Endothelial cell of umbilical vein (primary cell): ENCODE results near the gene CEP89.

Experiments
- CTCF ChIP-seq, 2 donors: IDR thresholded peaks; 1 replicate in 1 of 2; 2 replicates in 1 of 2; pipeline ENCODE4 v1.5.1; 2011; ENCODE audit warnings: low read length in 2 of 2, mild to moderate bottlenecking in 2 of 2, moderate library complexity in 2 of 2, control low read depth in 1 of 2, inconsistent platforms in 1 of 2, low read depth in 1 of 2; ENCODE audit not compliant: insufficient read depth in 1 of 2; ENCODE audit errors: extremely low read depth in 1 of 2
- EZH2 ChIP-seq: IDR thresholded peaks from 2 replicates; pipeline ENCODE4 v1.6.1; 2012; ENCODE audit warnings: borderline replicate concordance, low read depth, mild to moderate bottlenecking, moderate library complexity, low read length, inconsistent platforms; ENCODE audit not compliant: severe bottlenecking
- FOS ChIP-seq: IDR thresholded peaks from 2 replicates; pipeline ENCODE4 v1.6.1; 2011; ENCODE audit warnings: mild to moderate bottlenecking, low read length, moderate library complexity, borderline replicate concordance; ENCODE audit not compliant: insufficient read depth
- JUN ChIP-seq: IDR thresholded peaks from 2 replicates; pipeline ENCODE4 v1.6.1; 2011; ENCODE audit warnings: borderline replicate concordance, low read depth; ENCODE audit not compliant: insufficient read length, insufficient read depth
- MYC ChIP-seq: IDR thresholded peaks from one replicate; pipeline ENCODE4 v1.6.1; 2011; ENCODE audit warnings: mild to moderate bottlenecking, low read depth, low read length
- POLR2A ChIP-seq: IDR thresholded peaks from 2 replicates; pipeline ENCODE4 v1.6.1; 2012; ENCODE audit warnings: low read depth, mild to moderate bottlenecking, control low read depth, low read length
- POLR2AphosphoS5 ChIP-seq: IDR thresholded peaks from 2 replicates; pipeline ENCODE4 v1.6.1; 2012; ENCODE audit warnings: low read depth, mild to moderate bottlenecking, control low read depth, low read length, moderate library complexity; ENCODE audit not compliant: insufficient read depth

- TF ChIP-seq POLR2AphosphoS5 (no peak), CTCF (IDR thresholded peaks at IDR 0.05; ENCODE audit: extremely low read depth in 1 of 2, insufficient read depth in 1 of 2, low read depth in 1 of 2, low read length in 2 of 2) (no peak), MYC (no peak), EZH2 (no peak), POLR2A (no peak), FOS (no peak), JUN (no peak)
Measured at GRCh38 chr19:32875428-32875827, 96.3 kb downstream of the CEP89 start.
